HuH-7 (cell line): ENCODE data around the gene CLCF1.
"Not testable (repeated sequence)": the region's sequence is repeated elsewhere in the genome, so short reads cannot be mapped to it uniquely, and the experiment has no call there.

Source experiments
- DNase-seq: peaks from one replicate; pipeline ENCODE4 v3.0.0; 2011; ENCODE audit warnings: low spot score

The CLCF1 gene

GRCh38 chr11:67322049-67322448, 51.3 kb downstream of the CLCF1 start:
- DNase-seq = no peak

GRCh38 chr11:67321313-67321871, 52.0 kb downstream of the CLCF1 start:
- DNase-seq = no peak

DNA sequence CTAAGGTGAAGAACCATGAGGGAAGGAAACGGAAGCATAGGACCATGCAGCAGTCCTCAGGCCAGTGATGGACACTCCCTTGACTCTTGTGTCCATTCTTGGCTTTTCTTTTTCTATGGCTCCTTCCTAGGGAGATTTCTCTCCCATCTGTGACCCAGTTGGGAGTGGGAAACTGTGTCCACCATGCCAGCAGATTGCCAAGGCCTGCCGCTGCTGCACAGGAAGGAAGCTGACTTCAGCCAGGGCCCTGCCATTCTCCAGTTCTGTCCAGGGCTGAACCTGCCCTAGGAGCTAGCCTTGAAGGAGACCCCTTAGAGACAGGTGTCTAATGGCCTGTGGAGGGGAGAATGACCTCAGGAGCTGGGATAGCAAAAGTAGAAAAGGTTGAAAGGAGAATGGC, 52.7 kb downstream of the CLCF1 start:
- DNase-seq = no peak

GRCh38 chr11:67320011-67320410, 53.4 kb downstream of the CLCF1 start:
- no peak for DNase-seq

DNA sequence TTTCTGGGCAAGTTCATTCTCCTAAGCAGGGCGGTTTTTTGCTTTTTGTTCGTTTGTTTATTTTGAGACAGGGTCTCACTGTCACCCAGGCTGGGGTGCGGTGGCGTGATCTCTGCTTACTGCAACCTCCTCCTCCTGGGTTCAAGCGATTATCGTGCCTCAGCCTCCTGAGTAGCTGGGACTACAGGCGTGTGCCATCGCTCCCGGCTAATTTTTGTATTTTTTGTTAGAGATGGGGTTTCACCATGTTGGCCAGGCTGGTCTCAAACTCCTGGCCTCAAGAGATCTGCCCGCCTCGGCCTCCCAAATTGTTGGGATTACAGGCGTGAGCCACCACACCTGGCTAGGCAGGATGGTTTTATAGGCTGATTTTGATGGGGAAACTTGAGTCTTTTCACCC, 54.5 kb downstream of the CLCF1 start:
- DNase-seq = not testable (repeated sequence)

- no peak for DNase-seq
These were observed 55.4 kb downstream of the CLCF1 start for GRCh38 chr11:67317888-67318555.

GRCh38 chr11:67317205-67317887, 56.1 kb downstream of the CLCF1 start:
- peak; percentile 100 for DNase-seq

DNA sequence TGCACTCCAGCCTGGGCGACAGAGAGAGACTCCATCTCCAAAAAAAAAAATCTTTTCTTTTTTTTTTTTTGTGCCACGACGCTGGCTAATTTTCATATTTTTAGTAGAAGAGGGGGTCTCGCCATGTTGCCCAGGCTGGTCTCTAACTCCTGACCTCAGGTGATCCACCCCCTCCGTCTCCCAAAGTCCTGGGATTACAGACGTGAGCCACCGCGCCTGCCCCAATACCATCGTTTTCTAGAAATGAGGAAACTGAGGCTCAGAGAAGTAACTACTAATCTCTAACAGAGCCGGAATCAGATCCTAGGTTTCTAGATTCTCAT, 56.6 kb downstream of the CLCF1 start:
- no peak for DNase-seq

- peak; percentile 56 for DNase-seq
These were observed 58.0 kb downstream of the CLCF1 start for GRCh38 chr11:67315325-67315909.

- DNase-seq = no peak
These were observed 59.2 kb downstream of the CLCF1 start for GRCh38 chr11:67314218-67314617.
